ENCODE data around the gene SEL1L. TPM values are rescaled to one million over a fixed set of nuclear protein-coding genes. Genes with fewer than 3 reads are reported as not detected.

SEL1L gene
- total and polyA plus RNA-seq, 2 of the 13 experiments (the other 11 are each of a cell fraction or from before 2014, with no cell fraction given) = 15.3 to 61.0 TPM

- no peak for TF ChIP-seq KLF13 (CRISPR knock-in tag; IDR thresholded peaks at IDR 0.05)
Observed at GRCh38 chr14:81458352-81458751, 75.3 kb downstream of the SEL1L start (continued).

GRCh38 chr14:81455390-81455789 lies 78.3 kb downstream of the SEL1L start:
- ATAC-seq (no peak), FAIRE-seq (no peak), DNase-seq (ENCODE audit: low spot score) (no peak)
- in situ Hi-C loops (cut with HindIII; ENCODE audit: extremely low pct_ligation_motif_present, low pct_unique_long_range_greater_than_20kb) (no loop called here), intact Hi-C loops (cut with micrococcal nuclease; ENCODE audit: unreplicated experiment) (no loop called here)
- POLR2A ChIA-PET = no interaction called here
- H3K27ac ChIP-seq (ENCODE audit: extremely low read length, insufficient read depth, low read length) = no peak overlapping the region
- WGBS (ENCODE audit: low lambda C conversion rate) = 2% methylated on average over 5 of the region's 5 CpGs
- H2AFZ ChIP-seq (ENCODE audit: low read length) = no peak overlapping the region
- BruUV-seq (replicated peaks) = no TSS peak
- H3K4me3 ChIP-seq (replicated peaks in 1 of 3; ENCODE audit: insufficient read depth in 1 of 3, low read depth in 2 of 3, low read length in 3 of 3) = no peak overlapping the region
- no peak overlapping the region for H3K9ac ChIP-seq (ENCODE audit: insufficient read depth, low read depth, low read length)
- H3K27me3 ChIP-seq (ENCODE audit: control insufficient read depth in 1 of 2, insufficient read depth in 2 of 2, low read length in 2 of 2) = no peaks in the 10 kb centered on the region
- H3K4me2 ChIP-seq (ENCODE audit: low read depth, low read length) = no peak overlapping the region; the same call in 1 of the 2 replicates
- H3K9me3 ChIP-seq (ENCODE audit: low read length) = no peaks in the 10 kb centered on the region
- no peaks in the 10 kb centered on the region for H3K79me2 ChIP-seq (ENCODE audit: insufficient read depth, low read length)
- H3K4me1 ChIP-seq (ENCODE audit: insufficient read depth, low read length) = peaks cover 38% of the 10 kb centered on the region
- H4K20me1 ChIP-seq (ENCODE audit: insufficient read depth, low read length) = no peaks in the 10 kb centered on the region
- H3K36me3 ChIP-seq (replicated peaks in 1 of 2; ENCODE audit: control insufficient read depth in 1 of 2, insufficient read depth in 2 of 2, low read length in 2 of 2) = no peaks in the 10 kb centered on the region
- CTCF ChIA-PET (ENCODE audit: low intra/inter-chr PET ratio, low total read pairs) = interaction anchor here (1.0 kb wide), 1 partner anchor 186 kb away, joined by 3 read pairs; no protein-coding TSS in a partner anchor
- TF ChIP-seq, protein P1, sequence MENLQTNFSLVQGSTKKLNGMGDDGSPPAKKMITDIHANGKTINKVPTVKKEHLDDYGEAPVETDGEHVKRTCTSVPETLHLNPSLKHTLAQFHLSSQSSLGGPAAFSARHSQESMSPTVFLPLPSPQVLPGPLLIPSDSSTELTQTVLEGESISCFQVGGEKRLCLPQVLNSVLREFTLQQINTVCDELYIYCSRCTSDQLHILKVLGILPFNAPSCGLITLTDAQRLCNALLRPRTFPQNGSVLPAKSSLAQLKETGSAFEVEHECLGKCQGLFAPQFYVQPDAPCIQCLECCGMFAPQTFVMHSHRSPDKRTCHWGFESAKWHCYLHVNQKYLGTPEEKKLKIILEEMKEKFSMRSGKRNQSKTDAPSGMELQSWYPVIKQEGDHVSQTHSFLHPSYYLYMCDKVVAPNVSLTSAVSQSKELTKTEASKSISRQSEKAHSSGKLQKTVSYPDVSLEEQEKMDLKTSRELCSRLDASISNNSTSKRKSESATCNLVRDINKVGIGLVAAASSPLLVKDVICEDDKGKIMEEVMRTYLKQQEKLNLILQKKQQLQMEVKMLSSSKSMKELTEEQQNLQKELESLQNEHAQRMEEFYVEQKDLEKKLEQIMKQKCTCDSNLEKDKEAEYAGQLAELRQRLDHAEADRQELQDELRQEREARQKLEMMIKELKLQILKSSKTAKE (CRISPR knock-in tag; IDR thresholded peaks at IDR 0.05; ENCODE audit: borderline replicate concordance) = no peak
- TF ChIP-seq HNF4A (CRISPR knock-in tag; IDR thresholded peaks at IDR 0.05) = no peak
- TF ChIP-seq MYNN (CRISPR knock-in tag; IDR thresholded peaks at IDR 0.05; ENCODE audit: low read depth) = no peak
- no peak for TF ChIP-seq ZNF841 (CRISPR knock-in tag; IDR thresholded peaks at IDR 0.05; ENCODE audit: borderline replicate concordance)
- no peak for TF ChIP-seq PPARG (CRISPR knock-in tag; conservative IDR thresholded peaks at IDR 0.05)
- TF ChIP-seq HDAC6 (IDR thresholded peaks at IDR 0.05; ENCODE audit: low read depth, low read length) = no peak
- no peak for TF ChIP-seq ZNF609 (CRISPR knock-in tag; IDR thresholded peaks at IDR 0.05; ENCODE audit: borderline replicate concordance)
- TF ChIP-seq ZNF501 (CRISPR knock-in tag; IDR thresholded peaks at IDR 0.05) = no peak
- no peak for TF ChIP-seq ZNF614 (CRISPR knock-in tag; IDR thresholded peaks at IDR 0.05; ENCODE audit: borderline replicate concordance)
- TF ChIP-seq BRD4 (CRISPR knock-in tag; IDR thresholded peaks at IDR 0.05) = no peak
- TF ChIP-seq ATF4 (CRISPR knock-in tag; IDR thresholded peaks at IDR 0.05) = no peak
- TF ChIP-seq PRMT3 (CRISPR knock-in tag; IDR thresholded peaks at IDR 0.05; ENCODE audit: borderline replicate concordance, low read depth) = no peak
- no peak for TF ChIP-seq FIP1L1 (IDR thresholded peaks at IDR 0.05; ENCODE audit: borderline replicate concordance, insufficient read depth, low read depth, low read length)
- no peak for TF ChIP-seq NCOR1 (IDR thresholded peaks at IDR 0.05; ENCODE audit: borderline replicate concordance, low read length)
- TF ChIP-seq MTF2 (CRISPR knock-in tag; IDR thresholded peaks at IDR 0.05; ENCODE audit: borderline replicate concordance) = no peak
